Measurements from ENCODE around the gene PLD1. TPM values are rescaled to one million over a fixed set of nuclear protein-coding genes. Genes with fewer than 3 reads are reported as not detected.

Gene PLD1
- total and polyA plus RNA-seq, 10 of the 15 experiments (the other 5 are each of a cell fraction or from before 2014, with no cell fraction given): 2.9 to 108 (median 3.6) TPM

- H3K4me2 ChIP-seq (ENCODE audit: control insufficient read depth, insufficient read depth): no peak overlapping the region; the same call in 1 of the 2 replicates
- H3K27me3 ChIP-seq (replicated peaks in 1 of 2; ENCODE audit: control insufficient read depth in 2 of 2, insufficient read depth in 2 of 2, low read length in 1 of 2): peaks cover 0 to 3% of the 10 kb centered on the region in 2 experiments; a peak in 1 of 4 replicates
- 34% methylated on average over 4 of the region's 4 CpGs for WGBS (ENCODE audit: insufficient coverage, insufficient replicate concordance, low lambda C conversion rate, missing lambda C conversion rate)
- H3K27ac ChIP-seq (ENCODE audit: control insufficient read depth, insufficient read depth): no peak overlapping the region
- DNase-seq (ENCODE audit: low read depth, low spot score) (no peak), ATAC-seq (peak; percentile 24), FAIRE-seq (no peak)
- H3K36me3 ChIP-seq (ENCODE audit: control insufficient read depth in 2 of 2, insufficient read depth in 2 of 2, low read length in 1 of 2): no peaks in the 10 kb centered on the region; a peak in 1 of 4 replicates
- H3K4me3 ChIP-seq: no peak overlapping the region
- no TSS peak for BruUV-seq (replicated peaks)
- no peaks in the 10 kb centered on the region for H4K20me1 ChIP-seq (ENCODE audit: control insufficient read depth, insufficient read depth)
- H3K9me3 ChIP-seq (replicated peaks; ENCODE audit: control insufficient read depth, insufficient read depth, low read length): no peaks in the 10 kb centered on the region
- intact Hi-C loops (cut with micrococcal nuclease; ENCODE audit: unreplicated experiment) (no loop called here), in situ Hi-C loops (cut with MboI) (no loop called here)
- CTCF ChIA-PET: interaction anchor here (0.6 to 12.1 kb wide), 14 partner anchors 9 to 1587 kb away, joined by 3 to 210 read pairs (median 3); no protein-coding TSS in a partner anchor
- SMC1A ChIA-PET (ENCODE audit: uncharacterized antibody, unreplicated experiment): interaction anchor here (0.7 to 8.7 kb wide), 24 partner anchors 8 to 838 kb away, joined by 3 to 192 read pairs (median 4); partner anchors contain the start of gene PLD1
- RAD21 ChIA-PET (ENCODE audit: unreplicated experiment): interaction anchor here (0.6 to 7.7 kb wide), 17 partner anchors 8 to 794 kb away, joined by 3 to 119 read pairs (median 4); no protein-coding TSS in a partner anchor
- no peak overlapping the region; the same call in 1 of the 2 replicates for H2AFZ ChIP-seq (ENCODE audit: control insufficient read depth, low read depth, low read length)
- POLR2A ChIA-PET: interaction anchor here (0.7 to 3.3 kb wide), 7 partner anchors 8 to 40 kb away, joined by 3 to 19 read pairs (median 7); no protein-coding TSS in a partner anchor
- TF ChIP-seq GABPA (IDR thresholded peaks at IDR 0.05; ENCODE audit: low read depth) (no peak), ZNF24 (IDR thresholded peaks at IDR 0.05) (peak; percentile 96), SREBF1 (IDR thresholded peaks at IDR 0.05; ENCODE audit: low read length) (no peak)
- TF ChIP-seq, protein P1, sequence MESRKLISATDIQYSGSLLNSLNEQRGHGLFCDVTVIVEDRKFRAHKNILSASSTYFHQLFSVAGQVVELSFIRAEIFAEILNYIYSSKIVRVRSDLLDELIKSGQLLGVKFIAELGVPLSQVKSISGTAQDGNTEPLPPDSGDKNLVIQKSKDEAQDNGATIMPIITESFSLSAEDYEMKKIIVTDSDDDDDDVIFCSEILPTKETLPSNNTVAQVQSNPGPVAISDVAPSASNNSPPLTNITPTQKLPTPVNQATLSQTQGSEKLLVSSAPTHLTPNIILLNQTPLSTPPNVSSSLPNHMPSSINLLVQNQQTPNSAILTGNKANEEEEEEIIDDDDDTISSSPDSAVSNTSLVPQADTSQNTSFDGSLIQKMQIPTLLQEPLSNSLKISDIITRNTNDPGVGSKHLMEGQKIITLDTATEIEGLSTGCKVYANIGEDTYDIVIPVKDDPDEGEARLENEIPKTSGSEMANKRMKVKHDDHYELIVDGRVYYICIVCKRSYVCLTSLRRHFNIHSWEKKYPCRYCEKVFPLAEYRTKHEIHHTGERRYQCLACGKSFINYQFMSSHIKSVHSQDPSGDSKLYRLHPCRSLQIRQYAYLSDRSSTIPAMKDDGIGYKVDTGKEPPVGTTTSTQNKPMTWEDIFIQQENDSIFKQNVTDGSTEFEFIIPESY (IDR thresholded peaks at IDR 0.05): no peak
- H3K4me1 ChIP-seq (ENCODE audit: control insufficient read depth, insufficient read depth, low read length): no peaks in the 10 kb centered on the region; the same call in 1 of the 2 replicates
- no peaks in the 10 kb centered on the region for H3K79me2 ChIP-seq (ENCODE audit: control insufficient read depth, insufficient read depth, low read length)
- H3K9ac ChIP-seq (ENCODE audit: control insufficient read depth, insufficient read depth, low read length): no peak overlapping the region
Measured at GRCh38 chr3:171757361-171758034, 52.8 kb downstream of the PLD1 start.

Data from GM12878 (cell line).